IMR-90 (cell line): ENCODE measurements around the gene SREK1. TPM values are rescaled to one million over a fixed set of nuclear protein-coding genes. Genes with fewer than 3 reads are reported as not detected.

Source experiments
- ATAC-seq: fragments of 200-7000 bp; cut with Tn5 transposase; 2 replicates; pipeline ENCODE4 v1.9.1; 2020; ENCODE audit warnings: low read depth, mild to moderate bottlenecking, moderate library complexity
- BruUV-seq: library from RNA; stranded (reverse); fragments of 400-500 nt; replicated peaks from 2 replicates; lab custom pipeline; 2021; lab: Mats Ljungman, UMichigan
- CTCF ChIA-PET: fragments of 300-600 bp; formaldehyde crosslinking; extraction: SDS; loops from one replicate; lab custom pipeline; 2021; ENCODE audit warnings: antibody characterized with exemption; lab: Yijun Ruan, JAX
- POLR2A ChIA-PET: fragments of 300-600 bp; sonication (Branson Sonifier 250); formaldehyde crosslinking; loops from one replicate; lab custom pipeline; 2022; ENCODE audit warnings: antibody characterized with exemption; ENCODE audit not compliant: unreplicated experiment; lab: Charles Lee
- DNase-seq: peaks from one replicate; pipeline ENCODE4 v3.0.0; 2013
- H2AFZ ChIP-seq: replicated peaks from 2 replicates; pipeline ENCODE3; 2013; ENCODE audit warnings: low read length, mild to moderate bottlenecking; ENCODE audit not compliant: poor library complexity
- H2AK5ac ChIP-seq: 2 replicates; pipeline ENCODE4 v1.6.1; 2013; ENCODE audit warnings: low read depth, low read length, inconsistent platforms
- H2AK9ac ChIP-seq: replicated peaks from 2 replicates; pipeline ENCODE3; 2013; ENCODE audit warnings: mild to moderate bottlenecking, low read depth, low read length, moderate library complexity; ENCODE audit not compliant: poor library complexity
- H2BK120ac ChIP-seq: 2 replicates; pipeline ENCODE4 v1.6.1; 2013; ENCODE audit warnings: low read depth, low read length, inconsistent platforms
- H2BK15ac ChIP-seq: 3 replicates; pipeline ENCODE4 v1.6.1; 2013; ENCODE audit warnings: low read depth, low read length, inconsistent platforms
- H2BK20ac ChIP-seq: 2 replicates; pipeline ENCODE4 v1.6.1; 2013; ENCODE audit warnings: low read depth, mild to moderate bottlenecking, inconsistent platforms, low read length, moderate library complexity
- H2BK5ac ChIP-seq: 2 replicates; pipeline ENCODE4 v1.6.1; 2013; ENCODE audit warnings: mild to moderate bottlenecking, low read depth, low read length, inconsistent platforms; ENCODE audit not compliant: poor library complexity, severe bottlenecking
- H3K14ac ChIP-seq: replicated peaks from 2 replicates; pipeline ENCODE4 v1.6.1; 2013; ENCODE audit warnings: low read depth, low read length, inconsistent platforms
- H3K18ac ChIP-seq: 2 replicates; pipeline ENCODE4 v1.6.1; 2013; ENCODE audit warnings: low read depth, low read length, control low read depth
- H3K23ac ChIP-seq: 2 replicates; pipeline ENCODE4 v1.6.1; 2013; ENCODE audit warnings: low read depth, low read length, inconsistent platforms
- H3K27ac ChIP-seq: 2 replicates; pipeline ENCODE4 v1.5.1; 2013; ENCODE audit warnings: mild to moderate bottlenecking, control low read depth, low read length; ENCODE audit not compliant: insufficient read depth
- H3K27me3 ChIP-seq: 2 replicates; pipeline ENCODE4 v1.6.1; 2013; ENCODE audit warnings: low read length; ENCODE audit not compliant: control insufficient read depth, insufficient read depth
- H3K36me3 ChIP-seq: 2 replicates; pipeline ENCODE4 v1.6.1; 2013; ENCODE audit warnings: low read length, mixed read lengths; ENCODE audit not compliant: control insufficient read depth, insufficient read depth
- H3K4ac ChIP-seq: 2 replicates; pipeline ENCODE4 v1.6.1; 2013; ENCODE audit warnings: low read depth, low read length, inconsistent platforms
- H3K4me1 ChIP-seq: 2 replicates; pipeline ENCODE4 v1.6.1; 2013; ENCODE audit warnings: low read length, mixed read lengths; ENCODE audit not compliant: control insufficient read depth, insufficient read depth
- H3K4me2 ChIP-seq: 2 replicates; pipeline ENCODE4 v1.6.1; 2013; ENCODE audit warnings: low read depth, mild to moderate bottlenecking, control low read depth, low read length, moderate library complexity
- H3K4me3 ChIP-seq: 2 replicates; pipeline ENCODE4 v1.5.1; 2013; ENCODE audit warnings: low read depth, mild to moderate bottlenecking, control low read depth, low read length, moderate library complexity; ENCODE audit not compliant: insufficient read depth
- H3K56ac ChIP-seq: 2 replicates; pipeline ENCODE4 v1.6.1; 2013; ENCODE audit warnings: low read length, inconsistent platforms; ENCODE audit not compliant: insufficient read depth; ENCODE audit errors: extremely low read depth
- H3K79me1 ChIP-seq, 2 experiments: 2 replicates each; pipeline ENCODE4 v1.6.1; 2013; ENCODE audit warnings: low read length in 2 of 2, inconsistent platforms in 1 of 2, low read depth in 1 of 2
- H3K9ac ChIP-seq: 2 replicates; pipeline ENCODE4 v1.6.1; 2013; ENCODE audit warnings: low read depth, low read length, control low read depth
- H3K9me1 ChIP-seq: 2 replicates; pipeline ENCODE4 v1.6.1; 2013; ENCODE audit warnings: low read length, inconsistent platforms; ENCODE audit not compliant: insufficient read depth
- H3K9me3 ChIP-seq: 2 replicates; pipeline ENCODE4 v1.6.1; 2013; ENCODE audit warnings: low read length; ENCODE audit not compliant: control insufficient read depth, insufficient read depth
- H4K20me1 ChIP-seq: 2 replicates; pipeline ENCODE4 v1.6.1; 2013; ENCODE audit warnings: low read length, inconsistent platforms; ENCODE audit not compliant: insufficient read depth
- H4K5ac ChIP-seq: 2 replicates; pipeline ENCODE4 v1.6.1; 2013; ENCODE audit warnings: mild to moderate bottlenecking, low read depth, low read length, control low read depth
- H4K8ac ChIP-seq, 2 experiments: 2 replicates each; pipeline ENCODE4 v1.6.1; 2013; ENCODE audit warnings: low read depth in 2 of 2, low read length in 2 of 2, control low read depth in 1 of 2, inconsistent platforms in 1 of 2
- H4K91ac ChIP-seq: 2 replicates; pipeline ENCODE4 v1.6.1; 2013; ENCODE audit warnings: low read depth, low read length, inconsistent platforms; ENCODE audit not compliant: insufficient read depth
- CEBPB ChIP-seq: IDR thresholded peaks from 2 replicates; pipeline ENCODE4 v1.6.1; 2012; ENCODE audit warnings: low read depth, low read length, improper control_type of control experiment
- CHD1 ChIP-seq: IDR thresholded peaks from 2 replicates; pipeline ENCODE4 v1.6.1; 2012; ENCODE audit warnings: low read depth, low read length, improper control_type of control experiment
- CTCF ChIP-seq: conservative IDR thresholded peaks from 2 replicates; pipeline ENCODE4 v1.5.1; 2012; ENCODE audit warnings: mild to moderate bottlenecking, low read depth, low read length, improper control_type of control experiment
- FOS ChIP-seq: fragments of 150-350 bp; IDR thresholded peaks from 2 replicates; pipeline ENCODE4 v1.6.1; 2016; ENCODE audit warnings: low read depth, low read length
- MAFK ChIP-seq: IDR thresholded peaks from 2 replicates; pipeline ENCODE4 v1.6.1; 2012; ENCODE audit warnings: low read depth, low read length, improper control_type of control experiment
- MAZ ChIP-seq: IDR thresholded peaks from 2 replicates; pipeline ENCODE4 v1.6.1; 2012; ENCODE audit warnings: low read depth, mild to moderate bottlenecking, low read length, improper control_type of control experiment, moderate library complexity, borderline replicate concordance
- MXI1 ChIP-seq: IDR thresholded peaks from 2 replicates; pipeline ENCODE4 v1.6.1; 2012; ENCODE audit warnings: low read depth, mild to moderate bottlenecking, low read length, moderate library complexity, borderline replicate concordance
- NFE2L2 ChIP-seq: fragments of 150-350 bp; IDR thresholded peaks from 2 replicates; pipeline ENCODE4 v1.6.1; 2016; ENCODE audit warnings: low read depth, mild to moderate bottlenecking, low read length
- POLR2A ChIP-seq: IDR thresholded peaks from 2 replicates; pipeline ENCODE4 v1.6.1; 2012; ENCODE audit warnings: mild to moderate bottlenecking, low read depth, low read length
- RAD21 ChIP-seq: IDR thresholded peaks from 2 replicates; pipeline ENCODE4 v1.6.1; 2012; ENCODE audit warnings: low read length, improper control_type of control experiment
- RCOR1 ChIP-seq: IDR thresholded peaks from 2 replicates; pipeline ENCODE4 v1.6.1; 2012; ENCODE audit warnings: mild to moderate bottlenecking, low read length, improper control_type of control experiment; ENCODE audit not compliant: insufficient replicate concordance
- RFX5 ChIP-seq: IDR thresholded peaks from 2 replicates; pipeline ENCODE4 v1.8.0; 2012; ENCODE audit warnings: low read depth, mild to moderate bottlenecking, low read length, moderate library complexity
- SMC3 ChIP-seq: fragments of 150-350 bp; IDR thresholded peaks from 2 replicates; pipeline ENCODE4 v1.6.1; 2016; ENCODE audit warnings: low read depth, mild to moderate bottlenecking, antibody characterized with exemption, low read length, moderate library complexity
- USF2 ChIP-seq: fragments of 150-350 bp; IDR thresholded peaks from 2 replicates; pipeline ENCODE4 v1.6.1; 2017; ENCODE audit warnings: mild to moderate bottlenecking, antibody characterized with exemption, low read length, low read depth
- WGBS, 2 experiments: methylation state at CpG; one replicate each; pipeline versions ENCODE4 v1.1.5 to v1.1.7; 2013; ENCODE audit warnings: missing lambda C conversion rate in 2 of 2; ENCODE audit not compliant: insufficient read length in 1 of 2; ENCODE audit errors: extremely low coverage in 2 of 2; 5-methylcytosine and 5-hydroxymethylcytosine counted together
- dilution Hi-C: fragments of 300-500 bp; cut with HindIII; formaldehyde crosslinking; loops from one replicate; pipeline ENCODE4 v1.14.3; 2018; ENCODE audit warnings: low sequenced_read_pairs; ENCODE audit not compliant: unreplicated experiment
- in situ Hi-C: fragments of 300-500 bp; cut with MboI; formaldehyde crosslinking; loops from 3 replicates; pipeline ENCODE4 v1.14.3; 2019; ENCODE audit warnings: low sequenced_read_pairs, inconsistent platforms, mixed read lengths
- intact Hi-C: fragments of 100-400 bp; cut with micrococcal nuclease; formaldehyde crosslinking; loops from 2 replicates; pipeline ENCODE4 v1.10.0; 2022
- polyA plus RNA-seq, 3 experiments: library from polyadenylated mRNA; depleted of rRNA; stranded (reverse); fragments of >200 nt; gene quantifications; 2 replicates each; pipeline ENCODE4 v1.2.3, GENCODE V29; 2012; ENCODE audit warnings: low replicate concordance in 1 of 3
- total RNA-seq: library from RNA; depleted of rRNA; stranded (reverse); fragments of >200 nt; gene quantifications from 2 replicates; pipeline ENCODE4 v1.2.3, GENCODE V29; 2012
- TF ChIP-seq, protein P1 (sequence below): fragments of 150-350 bp; IDR thresholded peaks from 2 replicates; pipeline ENCODE4 v1.6.1; 2016; ENCODE audit warnings: low read depth, mild to moderate bottlenecking, low read length, moderate library complexity, borderline replicate concordance

Gene SREK1
- total and polyA plus RNA-seq, 2 of the 4 experiments (the other 2 are of a cell fraction): 23.0 to 36.2 TPM

DNA sequence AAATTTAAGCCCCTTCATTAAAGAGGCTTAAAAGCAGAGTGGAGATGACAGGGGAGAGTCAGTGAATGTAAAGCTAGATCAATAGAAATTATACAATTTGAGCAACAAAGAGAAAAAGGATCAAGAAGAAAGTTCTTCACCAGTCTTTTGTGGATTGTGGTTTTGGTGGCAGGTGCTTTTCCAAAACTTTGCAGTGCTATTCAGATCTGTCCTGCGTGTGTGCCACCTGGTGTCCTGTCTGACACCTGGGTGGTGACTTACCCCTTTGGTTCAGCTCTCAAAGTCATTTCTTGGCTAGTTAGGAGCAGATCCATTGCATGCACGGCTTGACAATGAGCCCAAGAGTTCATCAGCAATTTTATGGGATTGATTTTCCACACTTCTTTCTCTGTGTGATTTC is 69.4 kb downstream of the SREK1 start:
- Histone ChIP-seq H3K4me1 (no peaks in the 10 kb centered on the region), H4K5ac (no peak overlapping the region), H4K91ac (no peak overlapping the region), H2BK5ac (no peak overlapping the region), H2BK120ac (no peak overlapping the region), H3K4me3 (no peak overlapping the region), H3K9me1 (no peaks in the 10 kb centered on the region), H3K9me3 (no peaks in the 10 kb centered on the region), H4K8ac (no peak overlapping the region), H2BK15ac (no peak overlapping the region), H2AK9ac (no peak overlapping the region), H3K79me1 (no peaks in the 10 kb centered on the region), H4K20me1 (no peaks in the 10 kb centered on the region), H3K9ac (no peak overlapping the region), H3K27me3 (peaks cover 4% of the 10 kb centered on the region), H3K23ac (no peak overlapping the region), H3K27ac (no peak overlapping the region), H3K56ac (no peak overlapping the region), H2BK20ac (no peak overlapping the region), H2AK5ac (no peak overlapping the region), H3K36me3 (no peaks in the 10 kb centered on the region), H2AFZ (no peak overlapping the region), H3K18ac (no peak overlapping the region), H3K4me2 (no peak overlapping the region), H3K14ac (no peak overlapping the region), H3K4ac (no peak overlapping the region)
- 29% methylated on average over 1 of the region's 2 CpGs; no CpG with 5 or more reads in 1 of the 2 experiments for WGBS, 2 experiments
- ChIA-PET POLR2A (no interaction called here), CTCF (no interaction called here)
- DNase-seq: no peak
- BruUV-seq: no TSS peak
- dilution Hi-C loops (no loop called here), intact Hi-C loops (no loop called here), in situ Hi-C loops (no loop called here)
- no peak for TF ChIP-seq MAZ
- TF ChIP-seq RAD21: no peak
- no peak for TF ChIP-seq CEBPB
- TF ChIP-seq FOS: no peak
- TF ChIP-seq NFE2L2: no peak
- no peak for TF ChIP-seq RCOR1
- TF ChIP-seq POLR2A: no peak
- TF ChIP-seq CHD1: no peak
- TF ChIP-seq MAFK: no peak
- TF ChIP-seq USF2: no peak
- TF ChIP-seq MXI1: no peak
- TF ChIP-seq CTCF: no peak
- TF ChIP-seq, protein P1, sequence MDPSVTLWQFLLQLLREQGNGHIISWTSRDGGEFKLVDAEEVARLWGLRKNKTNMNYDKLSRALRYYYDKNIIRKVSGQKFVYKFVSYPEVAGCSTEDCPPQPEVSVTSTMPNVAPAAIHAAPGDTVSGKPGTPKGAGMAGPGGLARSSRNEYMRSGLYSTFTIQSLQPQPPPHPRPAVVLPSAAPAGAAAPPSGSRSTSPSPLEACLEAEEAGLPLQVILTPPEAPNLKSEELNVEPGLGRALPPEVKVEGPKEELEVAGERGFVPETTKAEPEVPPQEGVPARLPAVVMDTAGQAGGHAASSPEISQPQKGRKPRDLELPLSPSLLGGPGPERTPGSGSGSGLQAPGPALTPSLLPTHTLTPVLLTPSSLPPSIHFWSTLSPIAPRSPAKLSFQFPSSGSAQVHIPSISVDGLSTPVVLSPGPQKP: no peak
- no peak for TF ChIP-seq SMC3
- no peak for TF ChIP-seq RFX5
- ATAC-seq: no peak
